ENCODE measurements around the gene PHF21A. TPM values are rescaled to one million over a fixed set of nuclear protein-coding genes. Genes with fewer than 3 reads are reported as not detected.

The PHF21A gene
- polyA plus RNA-seq, 3 donors, result 6.2 to 95.2 (median 14.0) TPM

DNA sequence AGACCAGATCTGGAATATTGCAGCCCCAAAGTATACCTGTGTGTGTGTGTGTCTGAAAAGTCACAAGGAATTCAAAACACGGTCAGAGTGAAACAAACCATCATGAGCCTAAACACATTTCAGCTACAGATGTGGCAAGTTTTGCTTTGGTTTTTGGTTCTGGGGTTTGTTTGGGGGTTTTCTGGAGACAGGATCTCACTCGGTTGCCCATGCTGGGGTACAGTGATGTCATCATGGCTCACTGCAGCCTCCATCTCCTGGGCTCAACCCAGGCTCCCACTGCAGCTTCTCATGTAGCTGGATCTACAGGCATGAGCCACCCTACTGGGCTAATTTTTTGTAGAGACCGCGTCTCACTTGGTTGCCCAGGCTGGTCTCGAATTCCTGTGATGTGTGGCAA lies 41.4 kb upstream of the PHF21A start:
- peaks cover 13 to 32% (median 29%) of the 10 kb centered on the region in 3 donors for H3K27me3 Mint-ChIP-seq (ENCODE audit: low read depth in 3 of 3)
- Histone ChIP-seq H3K9me3 (replicated peaks in 1 of 2; ENCODE audit: control insufficient read depth in 1 of 2, insufficient read depth in 1 of 2, low read length in 2 of 2) (no peaks in the 10 kb centered on the region), H3K4me1 (ENCODE audit: control insufficient read depth in 1 of 2, insufficient read depth in 2 of 2, low read length in 2 of 2) (no peaks in the 10 kb centered on the region), H3K9ac (ENCODE audit: insufficient read depth, low read length, poor library complexity, severe bottlenecking) (no peak overlapping the region), H3K27me3 (ENCODE audit: control insufficient read depth in 2 of 2, insufficient read depth in 2 of 2, low read length in 2 of 2) (peaks cover 0 to 4% of the 10 kb centered on the region in 2 donors), H3K36me3 (replicated peaks in 1 of 2; ENCODE audit: control insufficient read depth in 1 of 2, insufficient read depth in 2 of 2, low read length in 2 of 2) (no peaks in the 10 kb centered on the region), H2AFZ (ENCODE audit: insufficient read depth, low read depth, low read length, poor library complexity, severe bottlenecking) (no peak overlapping the region), H3K4me3 (replicated peaks in 1 of 3; ENCODE audit: low read depth in 2 of 3, low read length in 3 of 3) (no peak overlapping the region), H3K27ac (ENCODE audit: low read depth in 1 of 2, low read length in 2 of 2) (no peak overlapping the region), H4K20me1 (ENCODE audit: insufficient read depth, low read length) (no peaks in the 10 kb centered on the region), H3K79me2 (ENCODE audit: insufficient read depth, low read length) (no peaks in the 10 kb centered on the region), H3K4me2 (replicated peaks; ENCODE audit: extremely low read depth, low read length, poor library complexity, severe bottlenecking) (no peak overlapping the region)
- intact Hi-C loops (cut with micrococcal nuclease), result no loop called here
- peaks cover 0 to 2% (median 0%) of the 10 kb centered on the region in 7 donors for H3K9me3 Mint-ChIP-seq
- no peak overlapping the region for H3K4me3 Mint-ChIP-seq
- DNase-seq, result no peak
- H3K36me3 Mint-ChIP-seq, result no peaks in the 10 kb centered on the region
- TF ChIP-seq, protein P1, sequence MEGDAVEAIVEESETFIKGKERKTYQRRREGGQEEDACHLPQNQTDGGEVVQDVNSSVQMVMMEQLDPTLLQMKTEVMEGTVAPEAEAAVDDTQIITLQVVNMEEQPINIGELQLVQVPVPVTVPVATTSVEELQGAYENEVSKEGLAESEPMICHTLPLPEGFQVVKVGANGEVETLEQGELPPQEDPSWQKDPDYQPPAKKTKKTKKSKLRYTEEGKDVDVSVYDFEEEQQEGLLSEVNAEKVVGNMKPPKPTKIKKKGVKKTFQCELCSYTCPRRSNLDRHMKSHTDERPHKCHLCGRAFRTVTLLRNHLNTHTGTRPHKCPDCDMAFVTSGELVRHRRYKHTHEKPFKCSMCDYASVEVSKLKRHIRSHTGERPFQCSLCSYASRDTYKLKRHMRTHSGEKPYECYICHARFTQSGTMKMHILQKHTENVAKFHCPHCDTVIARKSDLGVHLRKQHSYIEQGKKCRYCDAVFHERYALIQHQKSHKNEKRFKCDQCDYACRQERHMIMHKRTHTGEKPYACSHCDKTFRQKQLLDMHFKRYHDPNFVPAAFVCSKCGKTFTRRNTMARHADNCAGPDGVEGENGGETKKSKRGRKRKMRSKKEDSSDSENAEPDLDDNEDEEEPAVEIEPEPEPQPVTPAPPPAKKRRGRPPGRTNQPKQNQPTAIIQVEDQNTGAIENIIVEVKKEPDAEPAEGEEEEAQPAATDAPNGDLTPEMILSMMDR (IDR thresholded peaks at IDR 0.05), result no peak
- no peaks in the 10 kb centered on the region for H3K4me1 Mint-ChIP-seq
- H3K27ac Mint-ChIP-seq, result no peak overlapping the region
- 40% methylated on average over 1 of the region's 5 CpGs for WGBS (ENCODE audit: insufficient coverage)

DNA sequence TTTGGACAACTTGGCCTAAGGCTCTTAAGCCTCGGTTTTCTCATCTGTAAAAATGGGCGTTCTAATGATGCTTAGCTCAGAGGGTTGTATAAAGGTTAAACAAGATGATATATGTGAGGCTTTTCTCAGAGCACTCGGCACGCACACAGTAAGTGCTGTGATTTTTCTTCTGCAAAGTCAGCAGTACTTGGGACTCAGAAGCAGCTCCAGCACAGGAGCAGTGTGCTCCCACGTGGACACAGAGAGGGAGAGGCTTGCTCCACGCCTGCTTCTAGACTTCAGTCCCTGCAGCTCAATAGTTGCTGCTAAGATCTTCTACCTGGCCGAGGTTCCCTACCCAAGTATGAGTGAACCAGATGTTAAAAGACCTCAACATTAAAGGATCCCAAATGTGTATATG lies 39.9 kb upstream of the PHF21A start:
- no peak overlapping the region for H3K27ac Mint-ChIP-seq
- peaks cover 0 to 4% of the 10 kb centered on the region in 2 donors for H3K27me3 ChIP-seq (ENCODE audit: control insufficient read depth in 2 of 2, insufficient read depth in 2 of 2, low read length in 2 of 2)
- 98% methylated on average over 6 of the region's 7 CpGs for WGBS (ENCODE audit: insufficient coverage)
- TF ChIP-seq, protein P1 (IDR thresholded peaks at IDR 0.05), result no peak
- H3K36me3 Mint-ChIP-seq, result no peaks in the 10 kb centered on the region
- H3K9me3 Mint-ChIP-seq, result peaks cover 0 to 2% (median 0%) of the 10 kb centered on the region in 7 donors
- no peak overlapping the region for H3K4me3 Mint-ChIP-seq
- intact Hi-C loops (cut with micrococcal nuclease), result no loop called here
- no peaks in the 10 kb centered on the region for H4K20me1 ChIP-seq (ENCODE audit: insufficient read depth, low read length)
- H3K27ac ChIP-seq (ENCODE audit: low read depth in 1 of 2, low read length in 2 of 2), result no peak overlapping the region
- no peak overlapping the region for H3K4me2 ChIP-seq (replicated peaks; ENCODE audit: extremely low read depth, low read length, poor library complexity, severe bottlenecking)
- no peaks in the 10 kb centered on the region for H3K79me2 ChIP-seq (ENCODE audit: insufficient read depth, low read length)
- H3K9ac ChIP-seq (ENCODE audit: insufficient read depth, low read length, poor library complexity, severe bottlenecking), result no peak overlapping the region
- no peaks in the 10 kb centered on the region for H3K4me1 Mint-ChIP-seq
- no peak for DNase-seq
- H3K36me3 ChIP-seq (replicated peaks in 1 of 2; ENCODE audit: control insufficient read depth in 1 of 2, insufficient read depth in 2 of 2, low read length in 2 of 2), result no peaks in the 10 kb centered on the region
- peaks cover 12 to 31% (median 28%) of the 10 kb centered on the region in 3 donors for H3K27me3 Mint-ChIP-seq (ENCODE audit: low read depth in 3 of 3)
- H3K4me1 ChIP-seq (ENCODE audit: control insufficient read depth in 1 of 2, insufficient read depth in 2 of 2, low read length in 2 of 2), result no peaks in the 10 kb centered on the region
- H2AFZ ChIP-seq (ENCODE audit: insufficient read depth, low read depth, low read length, poor library complexity, severe bottlenecking), result no peak overlapping the region
- no peaks in the 10 kb centered on the region for H3K9me3 ChIP-seq (replicated peaks in 1 of 2; ENCODE audit: control insufficient read depth in 1 of 2, insufficient read depth in 1 of 2, low read length in 2 of 2)
- no peak overlapping the region for H3K4me3 ChIP-seq (replicated peaks in 1 of 3; ENCODE audit: low read depth in 2 of 3, low read length in 3 of 3)

All from CD14-positive monocyte (primary cell).